ENCODE data around the gene ZSWIM3. TPM values are rescaled to one million over a fixed set of nuclear protein-coding genes. Genes with fewer than 3 reads are reported as not detected.

ZSWIM3 gene
- total and polyA plus RNA-seq, 2 of the 13 experiments (the other 11 are each of a cell fraction or from before 2014, with no cell fraction given) = 5.2 to 5.8 TPM

DNA sequence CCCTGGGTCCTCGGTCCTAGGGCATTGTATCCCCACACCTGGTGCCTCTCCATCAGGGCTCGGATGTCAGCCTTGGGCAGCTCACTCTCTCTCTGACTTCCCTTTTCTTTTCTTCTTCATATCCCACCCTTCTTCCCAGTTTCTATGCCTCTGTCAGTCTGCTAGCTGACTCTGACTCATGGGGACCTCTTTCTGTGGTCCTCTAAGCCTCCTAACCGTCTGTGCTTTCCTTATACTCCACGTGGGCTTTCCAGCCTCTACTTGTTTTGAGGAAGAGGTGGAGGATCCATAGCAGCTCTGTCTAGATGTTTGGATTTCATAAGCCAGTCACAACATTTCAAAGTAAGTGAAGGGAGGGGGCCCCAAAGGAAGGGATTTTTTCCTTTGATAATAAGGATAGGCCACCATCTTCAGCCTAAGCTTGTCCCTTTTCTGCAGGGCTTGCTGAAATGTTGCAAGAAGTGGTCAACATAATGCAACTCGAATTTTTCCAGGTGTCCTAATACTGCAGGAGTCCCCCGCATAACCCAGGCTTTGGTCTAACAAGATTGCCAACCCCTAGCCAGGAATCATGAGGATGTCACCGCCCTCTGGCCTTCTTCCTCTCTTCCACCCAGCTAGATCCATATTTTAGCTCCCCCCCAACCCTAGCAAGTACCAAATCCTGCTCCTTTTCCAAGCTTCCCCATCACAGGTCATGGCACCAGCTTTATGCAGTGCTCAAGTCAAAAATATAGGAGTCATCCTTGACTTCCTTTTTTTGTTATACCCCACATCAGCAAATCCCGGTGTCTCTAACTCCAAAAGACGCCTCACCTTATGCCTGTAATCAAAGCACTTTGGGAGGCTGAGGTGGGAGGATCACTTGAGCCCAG is 63.3 kb downstream of the ZSWIM3 start (continued):
- TF ChIP-seq ARID5B (CRISPR knock-in tag; IDR thresholded peaks at IDR 0.05) (no peak), ZNF772 (CRISPR knock-in tag; IDR thresholded peaks at IDR 0.05) (no peak), ZNF800 (CRISPR knock-in tag; IDR thresholded peaks at IDR 0.05) (peak; percentile 22; the same call in 1 of the 2 replicates), PREB (CRISPR knock-in tag; IDR thresholded peaks at IDR 0.05) (no peak), MXD4 (CRISPR knock-in tag; IDR thresholded peaks at IDR 0.05) (no peak), ATF3 (CRISPR knock-in tag; IDR thresholded peaks at IDR 0.05) (no peak), U2AF1 (optimal IDR thresholded peaks at IDR 0.05; ENCODE audit: low read depth, low read length) (no peak), ZNF879 (CRISPR knock-in tag; IDR thresholded peaks at IDR 0.05) (no peak), ZNF672 (CRISPR knock-in tag; IDR thresholded peaks at IDR 0.05) (no peak), ZBTB14 (CRISPR knock-in tag; IDR thresholded peaks at IDR 0.05) (0 out of 2 replicates have a peak, but pooled peaks have one; percentile 28), ZBTB2 (CRISPR knock-in tag; IDR thresholded peaks at IDR 0.05; ENCODE audit: low read depth) (no peak), ZNF720 (CRISPR knock-in tag; IDR thresholded peaks at IDR 0.05) (no peak), ZNF367 (CRISPR knock-in tag; IDR thresholded peaks at IDR 0.05; ENCODE audit: borderline replicate concordance) (no peak), ATM (IDR thresholded peaks at IDR 0.05; ENCODE audit: borderline replicate concordance) (no peak), ZNF329 (CRISPR knock-in tag; IDR thresholded peaks at IDR 0.05; ENCODE audit: low read depth) (no peak)
- TF ChIP-seq, protein P1, sequence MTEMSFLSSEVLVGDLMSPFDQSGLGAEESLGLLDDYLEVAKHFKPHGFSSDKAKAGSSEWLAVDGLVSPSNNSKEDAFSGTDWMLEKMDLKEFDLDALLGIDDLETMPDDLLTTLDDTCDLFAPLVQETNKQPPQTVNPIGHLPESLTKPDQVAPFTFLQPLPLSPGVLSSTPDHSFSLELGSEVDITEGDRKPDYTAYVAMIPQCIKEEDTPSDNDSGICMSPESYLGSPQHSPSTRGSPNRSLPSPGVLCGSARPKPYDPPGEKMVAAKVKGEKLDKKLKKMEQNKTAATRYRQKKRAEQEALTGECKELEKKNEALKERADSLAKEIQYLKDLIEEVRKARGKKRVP (CRISPR knock-in tag; IDR thresholded peaks at IDR 0.05) = peak in 1 of 2 experiments; percentile 89; a peak in 2 of 4 replicates

Measured in HepG2 (cell line).